Upper lobe of right lung (tissue), 1 donor: ENCODE data around the gene PPP1CB. TPM values are rescaled to one million over a fixed set of nuclear protein-coding genes. Genes with fewer than 3 reads are reported as not detected.

Experiments
- ATAC-seq: fragments of 200-7000 bp; cut with Tn5 transposase; one replicate; pipeline ENCODE4 v1.9.1; 2020; ENCODE audit warnings: mild to moderate bottlenecking, moderate library complexity
- DNase-seq: peaks from one replicate; pipeline ENCODE4 v3.0.0-alpha.2; 2020
- H3K27ac ChIP-seq: fragments of 200-600 bp; one replicate; pipeline ENCODE4 v1.8.0; 2022
- H3K27me3 ChIP-seq: fragments of 200-600 bp; one replicate; pipeline ENCODE4 v1.8.0; 2022; ENCODE audit warnings: mild to moderate bottlenecking
- H3K36me3 ChIP-seq: fragments of 200-600 bp; one replicate; pipeline ENCODE4 v1.8.0; 2022
- H3K4me1 ChIP-seq: fragments of 200-600 bp; one replicate; pipeline ENCODE4 v1.8.0; 2022
- H3K4me3 ChIP-seq: fragments of 200-600 bp; one replicate; pipeline ENCODE4 v1.8.0; 2022; ENCODE audit warnings: mild to moderate bottlenecking
- H3K9me3 ChIP-seq: fragments of 200-600 bp; one replicate; pipeline ENCODE4 v1.8.0; 2022
- intact Hi-C: fragments of 100-400 bp; cut with DNase I; formaldehyde crosslinking; loops from one replicate; pipeline ENCODE4 v1.11.0; 2022
- total RNA-seq: library from RNA; stranded (reverse); fragmentation: NEBNext Ultra II Directional; extraction: Animal tissue kit (Norgen Biotek cat#: 25700); gene quantifications from one replicate; pipeline ENCODE4 v1.2.1, GENCODE V29; 2021
- TF ChIP-seq, protein P1 (sequence below): fragments of 200-600 bp; IDR thresholded peaks from one replicate; pipeline ENCODE4 v1.8.0; 2022; ENCODE audit warnings: antibody characterized with exemption
- donor health status: DM: no; HTN: yes; CAD: no; lungs with severe emphysema.

The PPP1CB gene
- total RNA-seq, 1 donor from 2014 or later, result 256 TPM

DNA sequence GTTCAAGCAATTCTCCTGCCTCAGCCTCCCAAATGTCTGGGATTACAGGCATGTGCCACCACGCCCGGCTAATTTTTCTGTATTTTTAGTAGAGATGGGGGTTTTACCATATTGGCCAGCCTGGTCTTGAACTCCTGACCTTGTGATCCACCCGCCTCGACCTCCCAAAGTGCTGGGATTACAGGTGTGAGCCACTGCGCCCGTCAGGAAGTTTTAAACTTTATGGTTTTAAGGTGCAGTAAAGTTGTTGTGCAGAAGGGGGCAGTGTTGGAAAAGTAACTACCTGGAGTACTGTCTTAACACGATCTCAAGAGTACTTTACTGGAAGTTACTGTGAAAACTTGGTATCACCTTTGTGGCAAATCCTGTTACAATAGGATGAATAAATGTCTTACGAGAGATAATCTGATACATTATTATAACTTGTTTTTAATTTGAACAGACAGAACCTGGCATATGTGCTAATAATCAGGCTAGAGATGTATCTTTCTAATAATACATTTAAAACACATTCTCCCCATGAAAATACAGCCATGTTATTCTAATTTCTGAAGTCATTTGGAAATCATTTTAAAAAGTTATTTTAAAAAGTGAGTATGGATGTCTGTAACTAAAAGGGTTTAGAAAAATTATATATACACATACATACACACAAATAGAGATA is 69.8 kb downstream of the PPP1CB start:
- intact Hi-C loops, result no loop called here
- DNase-seq (no peak), ATAC-seq (peak; percentile 93)
- Histone ChIP-seq H3K27me3 (no peaks in the 10 kb centered on the region), H3K4me1 (no peaks in the 10 kb centered on the region), H3K9me3 (no peaks in the 10 kb centered on the region), H3K4me3 (no peak overlapping the region), H3K27ac (no peak overlapping the region), H3K36me3 (no peaks in the 10 kb centered on the region)
- TF ChIP-seq, protein P1, sequence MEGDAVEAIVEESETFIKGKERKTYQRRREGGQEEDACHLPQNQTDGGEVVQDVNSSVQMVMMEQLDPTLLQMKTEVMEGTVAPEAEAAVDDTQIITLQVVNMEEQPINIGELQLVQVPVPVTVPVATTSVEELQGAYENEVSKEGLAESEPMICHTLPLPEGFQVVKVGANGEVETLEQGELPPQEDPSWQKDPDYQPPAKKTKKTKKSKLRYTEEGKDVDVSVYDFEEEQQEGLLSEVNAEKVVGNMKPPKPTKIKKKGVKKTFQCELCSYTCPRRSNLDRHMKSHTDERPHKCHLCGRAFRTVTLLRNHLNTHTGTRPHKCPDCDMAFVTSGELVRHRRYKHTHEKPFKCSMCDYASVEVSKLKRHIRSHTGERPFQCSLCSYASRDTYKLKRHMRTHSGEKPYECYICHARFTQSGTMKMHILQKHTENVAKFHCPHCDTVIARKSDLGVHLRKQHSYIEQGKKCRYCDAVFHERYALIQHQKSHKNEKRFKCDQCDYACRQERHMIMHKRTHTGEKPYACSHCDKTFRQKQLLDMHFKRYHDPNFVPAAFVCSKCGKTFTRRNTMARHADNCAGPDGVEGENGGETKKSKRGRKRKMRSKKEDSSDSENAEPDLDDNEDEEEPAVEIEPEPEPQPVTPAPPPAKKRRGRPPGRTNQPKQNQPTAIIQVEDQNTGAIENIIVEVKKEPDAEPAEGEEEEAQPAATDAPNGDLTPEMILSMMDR, result peak; percentile 69

GRCh38 chr2:28822036-28822435 is 70.4 kb downstream of the PPP1CB start:
- Histone ChIP-seq H3K36me3 (no peaks in the 10 kb centered on the region), H3K9me3 (no peaks in the 10 kb centered on the region), H3K4me1 (no peaks in the 10 kb centered on the region), H3K4me3 (no peak overlapping the region), H3K27ac (no peak overlapping the region), H3K27me3 (no peaks in the 10 kb centered on the region)
- DNase-seq (no peak), ATAC-seq (no peak)
- intact Hi-C loops, result no loop called here
- TF ChIP-seq, protein P1, result no peak

- TF ChIP-seq, protein P1, result no peak
- H3K36me3 ChIP-seq, result no peaks in the 10 kb centered on the region
- intact Hi-C loops, result no loop called here
- no peaks in the 10 kb centered on the region for H3K4me1 ChIP-seq
- H3K27ac ChIP-seq, result no peak overlapping the region
- H3K4me3 ChIP-seq, result no peak overlapping the region
- DNase-seq (no peak), ATAC-seq (no peak)
- no peaks in the 10 kb centered on the region for H3K9me3 ChIP-seq
- no peaks in the 10 kb centered on the region for H3K27me3 ChIP-seq
Measured at GRCh38 chr2:28824207-28824606, 72.6 kb downstream of the PPP1CB start.

DNA sequence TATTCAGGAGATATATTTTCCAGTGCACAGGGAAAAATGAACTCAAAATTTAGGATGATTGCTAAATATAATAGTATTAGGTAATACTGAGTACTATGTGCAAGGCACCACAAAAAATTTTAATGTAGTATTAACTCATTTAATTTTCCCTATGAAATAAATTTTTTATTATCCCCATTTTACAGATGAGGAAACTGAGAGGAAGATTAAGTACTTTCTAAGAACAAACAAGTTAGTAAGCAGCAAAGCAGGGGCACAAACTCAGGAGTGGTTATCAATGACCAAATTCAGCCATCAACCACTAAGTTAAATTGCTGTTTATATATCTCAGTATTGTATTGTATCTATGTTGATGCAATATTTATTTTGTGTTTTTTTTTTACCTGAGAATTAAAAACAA is 73.2 kb downstream of the PPP1CB start:
- Histone ChIP-seq H3K27ac (no peak overlapping the region), H3K4me1 (no peaks in the 10 kb centered on the region), H3K4me3 (no peak overlapping the region), H3K36me3 (no peaks in the 10 kb centered on the region), H3K27me3 (no peaks in the 10 kb centered on the region), H3K9me3 (no peaks in the 10 kb centered on the region)
- ATAC-seq (no peak), DNase-seq (no peak)
- TF ChIP-seq, protein P1, result no peak
- intact Hi-C loops, result no loop called here

DNA sequence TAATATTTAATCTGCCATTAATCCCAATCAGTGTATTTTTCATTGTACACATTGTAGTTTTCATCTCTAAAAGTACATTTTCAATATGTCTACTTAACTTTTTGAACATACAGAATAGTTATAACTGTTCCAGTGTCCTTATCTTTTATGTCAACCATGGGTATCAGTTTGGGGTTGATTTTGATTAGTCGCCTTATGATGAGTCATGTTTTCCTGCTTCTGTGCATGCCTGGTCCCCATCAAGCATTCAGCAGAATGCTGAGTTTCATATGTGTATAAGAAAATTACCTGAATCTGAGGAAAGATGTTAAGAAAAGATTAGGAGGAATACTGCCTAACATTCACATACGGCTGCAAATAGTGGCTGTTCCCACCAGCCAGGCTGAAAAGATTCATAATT is 76.8 kb downstream of the PPP1CB start:
- ATAC-seq, result no peak
- H3K27me3 ChIP-seq, result no peaks in the 10 kb centered on the region
- no peaks in the 10 kb centered on the region for H3K9me3 ChIP-seq
- H3K4me3 ChIP-seq, result no peak overlapping the region
- no peak overlapping the region for H3K27ac ChIP-seq
- TF ChIP-seq, protein P1, result no peak
- intact Hi-C loops, result no loop called here
- H3K36me3 ChIP-seq, result no peaks in the 10 kb centered on the region
- no peaks in the 10 kb centered on the region for H3K4me1 ChIP-seq
- no peak for DNase-seq
